OCI-M2 (cell line): ENCODE measurements around the gene GAL.

ENCODE experiments used
- DNase-seq: peaks from one replicate; lab custom pipeline; 2025; ENCODE audit not compliant: unreplicated experiment; lab: John Stamatoyannopoulos, UW

The GAL gene

DNA sequence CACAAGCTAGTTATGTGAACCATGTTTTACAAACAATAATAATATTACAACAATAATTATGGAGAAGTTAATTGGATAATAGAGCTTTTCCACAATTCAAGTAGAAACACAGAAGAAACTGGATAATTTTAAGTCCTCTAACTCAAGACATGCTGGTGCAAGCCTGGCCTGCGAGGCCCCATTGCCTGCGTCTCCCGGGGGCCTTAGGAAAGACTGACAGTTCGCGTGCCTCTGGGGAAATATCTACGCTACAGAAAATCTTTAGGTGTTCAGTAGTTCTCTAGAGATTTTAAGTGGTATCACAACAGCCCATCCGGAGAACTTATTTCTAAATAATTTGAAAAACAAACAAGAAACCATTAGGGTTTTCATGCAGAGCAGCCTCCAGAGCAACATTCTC lies 23.2 kb downstream of the GAL start:
- DNase-seq: no peak

DNA sequence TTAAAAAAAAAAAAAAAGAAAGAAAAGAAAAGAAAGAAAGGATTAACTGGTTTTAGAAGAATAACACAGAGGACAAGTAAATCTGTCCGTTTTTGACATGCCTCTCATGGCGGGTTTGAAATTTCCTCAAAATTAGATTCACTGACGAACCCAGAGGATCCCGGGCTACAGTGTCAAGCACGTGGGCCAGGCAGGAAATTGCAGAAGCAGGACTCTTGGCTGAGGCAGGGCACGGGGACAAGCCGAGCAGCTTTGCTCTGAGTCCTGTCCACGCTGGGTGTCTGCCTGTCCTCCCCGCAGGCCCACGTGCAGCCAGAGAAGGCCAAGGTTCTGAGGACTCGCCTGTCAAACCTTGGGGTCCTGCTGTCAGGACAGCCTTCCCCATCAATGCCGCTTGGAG lies 24.7 kb downstream of the GAL start:
- DNase-seq: no peak

DNA sequence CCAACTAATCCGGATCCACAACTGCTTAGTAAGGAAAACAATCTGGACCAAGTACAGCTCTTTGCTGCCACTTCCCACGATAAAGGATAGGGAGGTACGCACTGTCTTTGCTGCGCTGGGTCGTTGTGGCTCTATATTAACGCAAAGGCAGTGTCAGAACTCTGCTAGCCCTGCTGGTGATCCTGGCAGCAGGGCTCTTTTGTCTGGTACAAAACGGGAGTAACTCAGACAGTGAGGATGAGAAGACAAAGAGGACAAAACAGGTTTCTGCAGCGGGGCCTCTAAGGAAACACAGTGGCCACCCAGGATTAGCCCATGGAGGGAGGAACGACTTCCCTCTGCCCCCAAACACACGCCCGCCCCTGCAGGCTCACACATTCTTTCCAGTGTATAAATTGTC lies 26.1 kb downstream of the GAL start:
- DNase-seq: no peak

DNA sequence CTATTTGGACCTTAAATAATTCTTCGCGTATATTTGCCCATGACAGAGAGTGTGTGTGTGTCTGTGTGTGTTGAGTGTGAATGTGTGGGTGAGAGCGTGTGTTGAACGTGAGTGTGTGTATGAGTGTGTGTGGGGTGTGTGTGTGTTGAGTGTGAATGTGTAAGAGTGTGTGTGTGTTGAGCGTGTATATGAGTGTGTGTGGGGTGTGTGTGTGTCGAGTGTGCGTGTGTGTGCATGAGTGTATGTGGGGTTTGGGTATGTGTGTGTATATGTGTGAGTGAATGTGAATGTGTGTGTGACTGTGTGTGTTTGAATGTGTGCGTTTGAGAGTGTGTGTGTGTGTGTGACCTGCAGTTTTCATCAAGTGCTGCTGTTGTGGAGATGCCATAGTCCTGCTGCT lies 26.8 kb downstream of the GAL start:
- no peak for DNase-seq

DNA sequence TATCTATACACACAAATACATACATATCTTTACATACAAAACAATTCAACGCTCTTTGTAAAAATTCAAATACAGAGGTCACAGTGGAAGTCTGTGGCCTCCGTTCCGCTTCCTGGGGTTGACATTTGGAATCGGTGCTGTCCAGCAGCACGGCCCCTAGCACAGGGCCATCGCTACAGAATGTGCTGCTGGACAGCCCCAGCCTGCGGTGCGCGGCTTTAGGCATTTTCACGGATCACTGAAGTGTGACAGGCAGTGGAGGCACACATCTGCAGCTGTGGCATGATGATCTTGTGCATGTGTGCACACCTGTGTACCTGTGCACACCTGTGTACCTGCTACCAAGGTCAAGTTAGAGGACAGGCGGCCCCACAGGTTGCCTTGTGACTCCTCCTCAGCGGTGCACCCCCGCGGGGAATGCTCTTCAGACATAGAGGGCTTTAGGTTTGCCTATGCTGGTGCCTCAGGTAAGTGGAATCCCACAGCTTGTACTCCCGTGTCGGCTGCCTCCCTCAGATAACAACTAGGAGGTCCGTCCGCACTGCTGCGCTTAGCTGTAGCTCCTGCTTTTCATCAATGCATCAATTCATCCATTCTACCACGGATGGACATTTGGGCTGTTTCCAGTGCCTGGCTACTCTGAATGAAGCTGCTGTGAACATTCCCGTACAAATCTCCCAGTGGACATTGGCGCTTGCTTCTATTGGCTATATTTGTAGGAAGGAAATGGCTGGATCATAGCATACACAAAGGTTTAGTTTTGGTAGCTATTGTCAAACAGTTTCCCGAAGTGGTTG lies 29.9 kb downstream of the GAL start:
- no peak for DNase-seq

DNA sequence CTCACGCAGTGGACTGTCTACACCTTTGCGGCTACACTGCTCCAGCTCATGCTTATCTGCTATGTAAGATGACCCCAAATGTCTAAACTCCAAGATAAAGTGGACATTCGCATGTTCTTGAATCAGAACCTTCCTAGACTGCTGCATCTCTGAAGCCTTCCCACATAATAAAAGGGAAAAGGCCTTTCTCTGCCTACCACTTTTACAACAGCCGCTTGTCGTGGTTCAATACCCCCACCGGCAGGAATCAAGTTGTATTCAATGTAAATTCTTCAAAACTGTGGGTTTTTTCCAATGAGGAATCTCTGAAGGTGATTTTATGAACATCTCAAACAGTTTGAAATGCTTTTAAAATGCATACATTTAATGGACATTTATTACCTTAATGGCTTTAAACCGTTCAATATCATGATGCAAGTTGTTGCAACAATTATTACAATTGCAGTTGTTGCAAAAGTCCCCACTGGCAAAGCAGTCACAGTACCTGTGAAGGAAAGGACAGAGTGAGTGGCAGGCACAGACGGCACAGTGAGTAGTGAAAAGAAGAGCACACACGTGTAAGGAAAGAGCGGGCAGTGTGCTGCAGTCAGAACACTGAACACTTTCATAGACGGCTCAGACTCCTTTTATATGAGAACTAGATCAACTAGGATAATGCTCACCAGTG lies 31.2 kb downstream of the GAL start:
- DNase-seq: no peak

DNA sequence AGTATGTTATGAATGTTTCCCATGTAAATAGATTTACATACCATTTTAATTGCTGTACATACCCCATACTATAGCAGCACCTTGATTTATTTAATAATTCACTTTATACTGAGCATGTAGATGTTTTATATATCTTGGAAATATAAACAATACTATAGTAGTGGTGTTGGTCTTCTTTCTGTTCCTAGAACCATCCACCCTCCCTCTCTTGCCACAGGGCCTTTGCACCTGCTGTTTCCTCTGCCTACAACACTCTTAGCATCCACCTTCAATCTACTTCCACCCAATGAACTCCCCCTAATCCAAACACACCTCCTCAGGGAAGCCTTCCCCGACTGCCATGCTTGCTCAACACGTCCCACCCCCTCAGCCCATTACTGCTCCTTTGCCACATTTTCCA lies 36.7 kb downstream of the GAL start:
- DNase-seq: no peak

DNA sequence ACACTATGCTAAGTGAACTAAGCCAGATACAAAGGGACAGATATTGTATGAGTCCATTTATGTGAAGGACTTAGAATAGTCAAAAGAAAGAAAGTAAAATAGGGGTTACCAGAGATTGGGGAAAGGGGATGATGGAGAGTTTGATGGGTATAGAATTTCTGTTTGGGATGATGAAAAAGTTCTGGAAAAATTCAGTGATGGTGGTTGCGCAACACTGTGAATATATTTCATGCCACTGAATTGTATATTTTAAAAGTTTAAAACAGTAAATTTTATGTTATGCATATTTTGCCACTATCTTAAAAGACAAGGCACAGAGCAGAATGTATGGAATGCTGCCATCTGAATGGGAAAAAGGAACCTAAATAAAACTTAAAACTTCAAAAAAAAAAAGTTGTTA lies 37.8 kb downstream of the GAL start:
- no peak for DNase-seq

DNA sequence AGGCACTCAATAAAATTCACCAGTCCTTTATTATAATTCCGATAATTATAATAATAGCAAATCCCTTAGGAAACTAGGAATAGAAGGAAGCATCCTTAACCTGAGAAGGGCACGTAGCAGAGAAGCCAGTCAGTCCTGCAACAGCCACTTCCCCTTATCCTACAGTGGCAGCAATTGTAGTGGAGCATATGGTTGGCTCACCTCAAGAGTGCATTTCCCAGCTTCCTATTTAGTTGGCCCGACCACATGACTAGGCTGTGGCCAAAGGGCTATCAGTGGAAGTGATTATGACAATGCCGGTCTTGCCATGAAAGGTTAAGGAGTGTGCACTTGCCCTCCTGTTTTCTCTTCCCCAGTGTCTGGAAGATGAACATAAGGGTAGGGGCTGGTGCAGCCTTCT lies 39.9 kb downstream of the GAL start:
- DNase-seq: no peak

DNA sequence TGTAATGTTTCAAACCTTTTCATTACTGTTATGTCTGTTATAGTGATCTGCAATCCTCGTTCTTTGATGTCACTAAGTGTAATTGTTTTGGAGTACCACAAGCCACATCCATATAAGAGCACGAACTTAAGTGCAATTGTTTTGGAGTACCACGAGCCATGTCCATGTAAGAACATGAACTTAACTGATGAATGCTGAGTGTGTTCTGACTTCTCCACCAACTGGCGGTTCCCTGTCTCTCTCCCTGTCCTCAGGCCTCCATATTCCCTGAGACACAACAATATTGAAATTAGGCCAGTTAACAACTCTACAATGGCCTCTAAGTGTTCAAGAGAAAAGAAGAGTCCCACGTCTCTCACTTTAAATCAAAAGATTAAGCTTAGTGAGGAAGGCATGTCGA lies 43.4 kb downstream of the GAL start:
- no peak for DNase-seq

DNA sequence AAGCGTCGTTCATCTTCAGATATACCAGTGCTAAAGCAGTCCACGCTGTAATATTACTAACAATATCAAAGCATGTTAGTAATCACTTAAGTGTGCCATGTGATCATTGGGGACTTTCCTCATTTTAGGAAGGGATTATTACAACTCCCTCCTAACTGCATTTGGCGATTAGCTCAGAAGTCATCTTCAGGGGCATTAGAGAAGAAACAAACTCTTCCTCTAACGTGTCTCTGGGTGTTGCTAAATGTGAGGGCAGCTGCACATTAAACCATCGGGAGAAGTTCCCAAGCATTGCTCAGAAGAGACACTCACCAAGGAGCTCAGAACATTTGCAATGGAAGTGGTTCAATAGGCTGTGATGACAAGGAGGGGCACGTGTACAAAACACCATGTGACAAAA lies 49.8 kb downstream of the GAL start:
- no peak for DNase-seq

DNA sequence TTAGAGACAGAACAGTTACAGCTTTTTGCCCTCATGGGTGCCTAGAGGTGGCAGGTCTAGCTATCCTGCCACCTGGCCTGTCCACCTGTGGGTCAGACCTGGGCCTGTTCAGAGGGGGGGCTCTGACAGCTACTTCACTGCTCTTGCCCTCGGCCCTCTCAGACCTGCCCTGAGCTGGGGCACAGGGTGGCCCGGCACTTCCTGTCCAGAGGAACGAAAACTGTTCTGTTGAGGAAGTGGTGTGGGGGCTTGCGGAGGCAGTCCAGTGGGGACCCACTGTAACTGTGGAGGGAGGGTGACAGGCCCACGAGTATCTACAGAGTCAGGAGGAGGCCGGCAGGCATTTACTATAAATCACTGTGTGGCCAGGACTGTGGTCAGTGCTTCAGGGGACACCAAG lies 50.8 kb downstream of the GAL start:
- DNase-seq: no peak

DNA sequence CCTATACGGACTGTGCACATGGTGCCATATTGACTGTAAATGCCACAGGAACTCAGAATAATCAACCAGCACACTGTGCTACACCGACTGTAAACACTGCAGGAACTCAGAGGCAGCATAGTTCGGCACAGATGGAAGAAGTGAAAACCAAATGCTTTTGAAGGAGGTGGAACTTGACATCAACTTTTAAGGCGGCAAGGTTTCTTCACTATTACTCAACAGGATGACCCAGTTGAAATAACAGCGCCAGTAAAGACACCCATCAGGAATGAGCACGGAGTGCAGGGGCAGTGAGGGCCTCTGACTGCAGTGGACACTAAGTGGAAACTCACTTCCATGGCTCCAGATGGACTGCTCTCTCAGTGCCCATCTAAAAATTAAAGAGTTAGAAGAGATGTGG lies 51.3 kb downstream of the GAL start:
- no peak for DNase-seq
